ENCODE results near the gene RMC1. TPM values are rescaled to one million over a fixed set of nuclear protein-coding genes. Genes with fewer than 3 reads are reported as not detected.

RMC1 gene
- total RNA-seq, 2 experiments from 2014 or later: 26.1 to 28.5 TPM

DNA sequence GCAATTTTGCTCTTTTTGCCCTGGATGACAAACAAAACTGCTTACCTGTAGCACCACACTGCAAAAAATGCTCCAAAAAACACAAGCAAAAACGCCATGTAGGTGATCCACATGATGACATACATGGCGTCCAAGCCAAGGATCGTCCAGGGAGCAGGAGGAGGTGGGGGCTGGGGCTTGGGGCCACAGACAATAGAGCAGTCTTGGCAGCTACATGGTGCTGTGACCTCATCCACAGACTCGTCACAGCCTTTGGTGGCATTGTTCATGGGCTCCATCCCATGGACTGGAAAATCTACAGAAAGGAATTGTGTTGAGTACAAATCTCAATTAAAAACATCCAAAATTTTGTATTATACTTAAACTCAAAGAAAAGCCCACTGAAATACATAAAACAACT is 56.9 kb downstream of the RMC1 start:
- H3K4me1 Mint-ChIP-seq (ENCODE audit: low read depth): peaks cover 16% of the 10 kb centered on the region
- ATAC-seq (no peak), DNase-seq (no peak)
- CTCF ChIA-PET: interaction anchor here (2.4 kb wide), 1 partner anchor 44 kb away, joined by 8 read pairs; no protein-coding TSS in a partner anchor
- TF ChIP-seq, protein P1, sequence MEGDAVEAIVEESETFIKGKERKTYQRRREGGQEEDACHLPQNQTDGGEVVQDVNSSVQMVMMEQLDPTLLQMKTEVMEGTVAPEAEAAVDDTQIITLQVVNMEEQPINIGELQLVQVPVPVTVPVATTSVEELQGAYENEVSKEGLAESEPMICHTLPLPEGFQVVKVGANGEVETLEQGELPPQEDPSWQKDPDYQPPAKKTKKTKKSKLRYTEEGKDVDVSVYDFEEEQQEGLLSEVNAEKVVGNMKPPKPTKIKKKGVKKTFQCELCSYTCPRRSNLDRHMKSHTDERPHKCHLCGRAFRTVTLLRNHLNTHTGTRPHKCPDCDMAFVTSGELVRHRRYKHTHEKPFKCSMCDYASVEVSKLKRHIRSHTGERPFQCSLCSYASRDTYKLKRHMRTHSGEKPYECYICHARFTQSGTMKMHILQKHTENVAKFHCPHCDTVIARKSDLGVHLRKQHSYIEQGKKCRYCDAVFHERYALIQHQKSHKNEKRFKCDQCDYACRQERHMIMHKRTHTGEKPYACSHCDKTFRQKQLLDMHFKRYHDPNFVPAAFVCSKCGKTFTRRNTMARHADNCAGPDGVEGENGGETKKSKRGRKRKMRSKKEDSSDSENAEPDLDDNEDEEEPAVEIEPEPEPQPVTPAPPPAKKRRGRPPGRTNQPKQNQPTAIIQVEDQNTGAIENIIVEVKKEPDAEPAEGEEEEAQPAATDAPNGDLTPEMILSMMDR (IDR thresholded peaks at IDR 0.05): no peak
- POLR2A ChIA-PET: interaction anchor here (0.8 to 1.2 kb wide), 2 partner anchors 11 to 15 kb away, joined by 3 to 4 read pairs; no protein-coding TSS in a partner anchor
- peaks cover 40% of the 10 kb centered on the region for H3K36me3 Mint-ChIP-seq (ENCODE audit: low read depth)
- H3K4me3 Mint-ChIP-seq: no peak overlapping the region
- H3K27ac Mint-ChIP-seq: no peak overlapping the region
- H3K27me3 Mint-ChIP-seq: no peaks in the 10 kb centered on the region
- H3K9me3 Mint-ChIP-seq: no peaks in the 10 kb centered on the region
- intact Hi-C loops (cut with micrococcal nuclease): no loop called here

DNA sequence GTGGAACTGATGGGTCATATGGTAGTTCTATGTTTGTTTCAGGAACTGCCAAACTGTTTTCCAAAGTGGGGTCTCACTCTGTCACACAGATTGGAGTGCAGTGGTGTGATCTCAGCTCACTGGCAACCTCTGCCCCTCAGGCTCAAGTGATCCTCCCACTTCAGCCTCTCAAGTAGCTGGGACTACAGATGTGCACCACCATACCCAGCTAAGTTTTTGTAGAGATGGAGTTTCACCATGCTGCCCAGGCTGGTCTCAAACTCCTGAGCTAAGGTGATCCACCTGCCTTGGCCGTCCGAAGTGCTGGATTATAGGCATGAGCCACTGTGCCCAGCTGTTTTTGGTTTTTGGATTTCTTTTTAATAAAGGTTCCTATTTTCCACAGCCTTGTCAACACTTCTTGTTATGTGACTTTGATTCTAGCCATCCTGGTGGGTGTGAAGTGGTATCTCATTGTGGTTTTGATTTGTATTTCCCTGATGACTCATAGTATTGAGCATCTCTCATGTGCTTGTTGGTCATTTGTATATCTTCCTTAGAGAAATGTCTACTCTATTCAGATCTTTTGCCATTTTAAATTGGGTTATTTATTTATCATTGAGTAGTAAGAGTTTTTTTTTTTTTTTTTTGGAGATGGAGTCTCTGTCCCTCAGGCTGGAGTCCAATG is 60.2 kb downstream of the RMC1 start:
- POLR2A ChIA-PET: no interaction called here
- H3K27ac Mint-ChIP-seq: peak overlapping the region; percentile 28
- H3K4me3 Mint-ChIP-seq: no peak overlapping the region
- peaks cover 42% of the 10 kb centered on the region for H3K36me3 Mint-ChIP-seq (ENCODE audit: low read depth)
- TF ChIP-seq, protein P1 (IDR thresholded peaks at IDR 0.05): no peak
- intact Hi-C loops (cut with micrococcal nuclease): no loop called here
- CTCF ChIA-PET: interaction anchor here (1.2 kb wide), 1 partner anchor 18 kb away, joined by 3 read pairs; no protein-coding TSS in a partner anchor
- peak; percentile 55 for DNase-seq
- no peaks in the 10 kb centered on the region for H3K27me3 Mint-ChIP-seq
- H3K9me3 Mint-ChIP-seq: no peaks in the 10 kb centered on the region
- ATAC-seq: peak; percentile 95
- H3K4me1 Mint-ChIP-seq (ENCODE audit: low read depth): peaks cover 16% of the 10 kb centered on the region

DNA sequence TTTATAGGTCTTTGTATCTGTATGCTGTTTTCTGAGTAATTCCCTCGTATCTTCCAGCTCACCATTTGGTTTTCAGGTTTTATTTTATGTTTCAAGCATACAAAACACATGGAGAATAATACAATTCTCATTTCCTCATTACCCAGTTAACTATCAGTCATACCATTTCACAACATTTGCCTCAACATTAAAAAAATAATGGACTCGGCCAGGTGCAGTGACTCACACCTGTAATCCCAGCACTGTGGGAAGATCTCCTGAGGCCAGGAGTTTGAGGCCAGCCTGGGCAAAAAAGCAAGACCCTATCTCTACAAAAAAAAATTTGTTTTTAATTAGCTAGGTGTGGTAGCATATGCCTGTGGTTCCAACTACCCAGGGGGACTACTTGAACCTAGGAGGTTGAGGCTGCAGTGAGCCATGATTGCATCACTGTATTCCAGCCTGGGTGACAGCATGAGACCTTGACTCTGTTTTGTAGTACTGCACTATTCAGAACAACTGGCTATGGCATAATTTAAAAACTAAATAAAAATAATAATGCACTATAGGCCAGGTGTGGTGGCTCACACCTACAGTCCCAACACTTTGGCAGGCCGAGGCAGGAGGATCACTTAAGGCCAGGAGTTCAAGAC is 62.7 kb downstream of the RMC1 start:
- H3K9me3 Mint-ChIP-seq: no peaks in the 10 kb centered on the region
- no peak overlapping the region for H3K4me3 Mint-ChIP-seq
- TF ChIP-seq, protein P1 (IDR thresholded peaks at IDR 0.05): no peak
- CTCF ChIA-PET: interaction anchor here (1.3 kb wide), 1 partner anchor 50 kb away, joined by 5 read pairs; no protein-coding TSS in a partner anchor
- intact Hi-C loops (cut with micrococcal nuclease): no loop called here
- no peak for ATAC-seq
- H3K27me3 Mint-ChIP-seq: no peaks in the 10 kb centered on the region
- DNase-seq: no peak
- POLR2A ChIA-PET: no interaction called here
- H3K4me1 Mint-ChIP-seq (ENCODE audit: low read depth): peaks cover 22% of the 10 kb centered on the region
- peaks cover 53% of the 10 kb centered on the region for H3K36me3 Mint-ChIP-seq (ENCODE audit: low read depth)
- no peak overlapping the region for H3K27ac Mint-ChIP-seq

DNA sequence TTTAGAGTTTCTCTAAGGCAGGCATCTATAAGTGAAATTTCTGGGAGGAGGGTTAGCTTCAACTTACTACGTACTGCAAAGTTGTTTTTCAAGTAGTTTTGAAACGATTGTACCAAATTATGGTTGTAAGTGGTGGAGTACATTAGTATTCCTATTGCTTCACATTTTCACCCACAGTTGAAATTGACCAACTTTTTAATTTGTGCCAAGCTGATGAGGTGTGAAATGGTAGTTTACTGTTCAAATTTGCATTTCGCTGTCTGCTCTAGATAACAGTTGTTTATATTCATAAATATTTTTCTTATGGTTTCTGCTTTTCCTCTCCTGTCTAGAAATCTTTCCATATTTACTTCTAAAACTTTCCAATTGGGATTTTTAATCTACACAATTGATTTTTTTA is 64.4 kb downstream of the RMC1 start:
- no peak for ATAC-seq
- no peak for DNase-seq
- H3K27me3 Mint-ChIP-seq: no peaks in the 10 kb centered on the region
- H3K4me1 Mint-ChIP-seq (ENCODE audit: low read depth): peaks cover 29% of the 10 kb centered on the region
- H3K36me3 Mint-ChIP-seq (ENCODE audit: low read depth): peaks cover 48% of the 10 kb centered on the region
- ChIA-PET POLR2A (no interaction called here), CTCF (no interaction called here)
- no peak overlapping the region for H3K27ac Mint-ChIP-seq
- H3K4me3 Mint-ChIP-seq: no peak overlapping the region
- TF ChIP-seq, protein P1 (IDR thresholded peaks at IDR 0.05): no peak
- intact Hi-C loops (cut with micrococcal nuclease): no loop called here
- H3K9me3 Mint-ChIP-seq: no peaks in the 10 kb centered on the region
